GM12878 (cell line): Measurements from ENCODE around the gene CLEC20A.

Experiments
- DPF2 ChIP-seq: fragments of 450-650 bp; IDR thresholded peaks from 2 replicates; pipeline ENCODE4 v1.6.1; 2017; ENCODE audit warnings: mild to moderate bottlenecking
- EP300 ChIP-seq, 2 experiments: fragments of 150-350 bp in 1 of 2; IDR thresholded peaks; 2 replicates each; pipeline ENCODE4 v1.6.1; 2011 to 2012; ENCODE audit warnings: low read depth in 2 of 2, low read length in 2 of 2, borderline replicate concordance in 1 of 2, improper control_type of control experiment in 1 of 2, inconsistent platforms in 1 of 2; ENCODE audit not compliant: control insufficient read depth in 1 of 2
- EZH2 ChIP-seq: IDR thresholded peaks from 2 replicates; pipeline ENCODE4 v1.6.1; 2012; ENCODE audit warnings: low read depth, mild to moderate bottlenecking, control low read depth, inconsistent platforms, low read length, borderline replicate concordance; ENCODE audit not compliant: control insufficient read depth
- KDM1A ChIP-seq: fragments of 200-600 bp; sonication (generic); IDR thresholded peaks from 2 replicates; pipeline ENCODE4 v1.6.1; 2016; ENCODE audit warnings: borderline replicate concordance
- PML ChIP-seq: IDR thresholded peaks from 2 replicates; pipeline ENCODE4 v1.6.1; 2012; ENCODE audit warnings: low read length, inconsistent platforms
- POLR2A ChIP-seq: IDR thresholded peaks from 2 replicates; pipeline ENCODE4 v1.6.1; 2011; ENCODE audit warnings: low read depth, mild to moderate bottlenecking, low read length
- POLR2AphosphoS5 ChIP-seq: IDR thresholded peaks from 2 replicates; pipeline ENCODE4 v1.6.1; 2011; ENCODE audit warnings: mild to moderate bottlenecking, low read length, inconsistent platforms
- RBBP5 ChIP-seq: fragments of 200-600 bp; sonication (generic); conservative IDR thresholded peaks from 2 replicates; pipeline ENCODE4 v1.6.1; 2016
- RFX5 ChIP-seq: IDR thresholded peaks from 2 replicates; pipeline ENCODE4 v1.6.1; 2011; ENCODE audit warnings: low read depth, low read length, improper control_type of control experiment
- SP1 ChIP-seq: IDR thresholded peaks from one replicate; pipeline ENCODE4 v1.6.1; 2011; ENCODE audit warnings: low read depth, low read length
- TF ChIP-seq, protein P1 (sequence below), 3 experiments: IDR thresholded peaks in 2 of 3; conservative IDR thresholded peaks in 1 of 3; 2 replicates each; pipeline ENCODE4 v1.5.1; 2011; ENCODE audit warnings: low read depth in 3 of 3, low read length in 3 of 3, mild to moderate bottlenecking in 3 of 3, control low read depth in 2 of 3, moderate library complexity in 2 of 3, inconsistent platforms in 1 of 3, mixed read lengths in 1 of 3; ENCODE audit not compliant: control insufficient read depth in 2 of 3, insufficient read depth in 1 of 3; ENCODE audit errors: extremely low read depth in 1 of 3
- TF ChIP-seq, protein P2 (sequence below): IDR thresholded peaks from 2 replicates; pipeline ENCODE4 v1.6.1; 2012; ENCODE audit warnings: low read depth, low read length, improper control_type of control experiment

DNA sequence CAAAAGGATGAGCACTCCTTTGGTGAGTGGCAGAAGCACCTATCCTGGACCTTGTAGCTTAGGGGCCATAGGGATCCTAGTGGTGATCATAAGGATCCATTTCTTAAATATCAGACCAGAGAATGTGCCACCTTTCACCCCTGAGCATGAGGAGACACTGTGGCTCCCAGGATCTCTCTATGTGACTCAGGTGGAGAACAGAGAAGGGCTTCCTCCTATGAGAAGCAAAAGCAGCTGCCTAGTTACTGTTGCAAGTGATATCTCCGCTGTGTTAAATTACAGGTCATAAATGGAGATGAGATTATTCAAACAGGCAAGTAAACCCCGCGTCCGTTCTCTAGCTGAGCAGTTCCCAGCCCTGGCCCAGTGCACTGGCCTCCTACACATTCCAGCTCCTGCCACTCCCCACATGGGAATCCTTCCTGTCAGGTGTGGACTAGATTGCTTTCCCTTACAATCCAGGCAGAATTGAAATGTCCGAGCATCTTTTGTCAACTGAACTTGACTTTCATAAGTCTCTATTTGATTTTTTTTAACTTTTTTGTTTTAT, 26.3 kb downstream of the CLEC20A start:
- TF ChIP-seq RBBP5 (no peak), KDM1A (no peak), POLR2AphosphoS5 (no peak), DPF2 (no peak), RFX5 (no peak), EP300 (IDR thresholded peaks at IDR 0.05; ENCODE audit: borderline replicate concordance in 1 of 2, control insufficient read depth in 1 of 2, low read depth in 2 of 2, low read length in 2 of 2) (no peak), POLR2A (no peak), EZH2 (no peak), PML (no peak), SP1 (no peak)
- TF ChIP-seq, protein P1, sequence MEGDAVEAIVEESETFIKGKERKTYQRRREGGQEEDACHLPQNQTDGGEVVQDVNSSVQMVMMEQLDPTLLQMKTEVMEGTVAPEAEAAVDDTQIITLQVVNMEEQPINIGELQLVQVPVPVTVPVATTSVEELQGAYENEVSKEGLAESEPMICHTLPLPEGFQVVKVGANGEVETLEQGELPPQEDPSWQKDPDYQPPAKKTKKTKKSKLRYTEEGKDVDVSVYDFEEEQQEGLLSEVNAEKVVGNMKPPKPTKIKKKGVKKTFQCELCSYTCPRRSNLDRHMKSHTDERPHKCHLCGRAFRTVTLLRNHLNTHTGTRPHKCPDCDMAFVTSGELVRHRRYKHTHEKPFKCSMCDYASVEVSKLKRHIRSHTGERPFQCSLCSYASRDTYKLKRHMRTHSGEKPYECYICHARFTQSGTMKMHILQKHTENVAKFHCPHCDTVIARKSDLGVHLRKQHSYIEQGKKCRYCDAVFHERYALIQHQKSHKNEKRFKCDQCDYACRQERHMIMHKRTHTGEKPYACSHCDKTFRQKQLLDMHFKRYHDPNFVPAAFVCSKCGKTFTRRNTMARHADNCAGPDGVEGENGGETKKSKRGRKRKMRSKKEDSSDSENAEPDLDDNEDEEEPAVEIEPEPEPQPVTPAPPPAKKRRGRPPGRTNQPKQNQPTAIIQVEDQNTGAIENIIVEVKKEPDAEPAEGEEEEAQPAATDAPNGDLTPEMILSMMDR (IDR thresholded peaks at IDR 0.05 in 2 of 3, conservative IDR thresholded peaks at IDR 0.05 in 1 of 3; ENCODE audit: control insufficient read depth in 2 of 3, extremely low read depth in 1 of 3, insufficient read depth in 1 of 3, low read depth in 3 of 3, low read length in 3 of 3), result no peak
- TF ChIP-seq, protein P2, sequence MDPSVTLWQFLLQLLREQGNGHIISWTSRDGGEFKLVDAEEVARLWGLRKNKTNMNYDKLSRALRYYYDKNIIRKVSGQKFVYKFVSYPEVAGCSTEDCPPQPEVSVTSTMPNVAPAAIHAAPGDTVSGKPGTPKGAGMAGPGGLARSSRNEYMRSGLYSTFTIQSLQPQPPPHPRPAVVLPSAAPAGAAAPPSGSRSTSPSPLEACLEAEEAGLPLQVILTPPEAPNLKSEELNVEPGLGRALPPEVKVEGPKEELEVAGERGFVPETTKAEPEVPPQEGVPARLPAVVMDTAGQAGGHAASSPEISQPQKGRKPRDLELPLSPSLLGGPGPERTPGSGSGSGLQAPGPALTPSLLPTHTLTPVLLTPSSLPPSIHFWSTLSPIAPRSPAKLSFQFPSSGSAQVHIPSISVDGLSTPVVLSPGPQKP, result no peak
